ENCODE data around the gene HSD11B2. TPM values are rescaled to one million over a fixed set of nuclear protein-coding genes. Genes with fewer than 3 reads are reported as not detected.

HSD11B2 gene
- total and polyA plus RNA-seq, 4 donors, result 0.51 to 6.7 (median 2.2) TPM

GRCh38 chr16:67438098-67438791, 7.3 kb downstream of the HSD11B2 start:
- H3K4me1 ChIP-seq (ENCODE audit: control insufficient read depth in 4 of 4, insufficient read depth in 4 of 4, low read length in 3 of 4), result peaks cover 15 to 26% (median 21%) of the 10 kb centered on the region in 4 donors
- WGBS, result 96% methylated on average over 20 of the region's 20 CpGs
- no peak overlapping the region for H3K4me3 ChIP-seq (ENCODE audit: low read depth in 1 of 3, low read length in 3 of 3)
- no peak overlapping the region for H3K27ac ChIP-seq (ENCODE audit: low read depth in 1 of 2, low read length in 2 of 2)
- H3K36me3 ChIP-seq (ENCODE audit: control insufficient read depth in 4 of 4, insufficient read depth in 3 of 4, low read depth in 1 of 4, low read length in 3 of 4), result peaks cover 0 to 21% (median 10%) of the 10 kb centered on the region in 4 donors
- DNase-seq (ENCODE audit: low spot score), result no peak
- TF ChIP-seq YY1 (IDR thresholded peaks at IDR 0.05), result no peak
- TF ChIP-seq RXRA (IDR thresholded peaks at IDR 0.05), result no peak
- no peak overlapping the region for H3K9ac ChIP-seq (ENCODE audit: low read depth in 1 of 2, low read length in 2 of 2)
- H3K27me3 ChIP-seq (ENCODE audit: control insufficient read depth in 4 of 4, insufficient read depth in 4 of 4, low read length in 3 of 4), result no peaks in the 10 kb centered on the region
- H3K9me3 ChIP-seq (ENCODE audit: control insufficient read depth in 4 of 4, low read length in 3 of 4), result no peaks in the 10 kb centered on the region

GRCh38 chr16:67438824-67439393, 8.0 kb downstream of the HSD11B2 start:
- H3K36me3 ChIP-seq (ENCODE audit: control insufficient read depth in 4 of 4, insufficient read depth in 3 of 4, low read depth in 1 of 4, low read length in 3 of 4), result peaks cover 0 to 21% (median 10%) of the 10 kb centered on the region in 4 donors
- H3K27ac ChIP-seq (ENCODE audit: low read depth in 1 of 2, low read length in 2 of 2), result no peak overlapping the region
- no peak for TF ChIP-seq NR2F2 (IDR thresholded peaks at IDR 0.05)
- TF ChIP-seq MAX (IDR thresholded peaks at IDR 0.05), result no peak
- no peak for TF ChIP-seq JUND (IDR thresholded peaks at IDR 0.05)
- no peak for DNase-seq (ENCODE audit: low spot score)
- 94% methylated on average over 19 of the region's 19 CpGs for WGBS
- H3K9ac ChIP-seq (ENCODE audit: low read depth in 1 of 2, low read length in 2 of 2), result no peak overlapping the region
- no peaks in the 10 kb centered on the region for H3K27me3 ChIP-seq (ENCODE audit: control insufficient read depth in 4 of 4, insufficient read depth in 4 of 4, low read length in 3 of 4)
- no peaks in the 10 kb centered on the region for H3K9me3 ChIP-seq (ENCODE audit: control insufficient read depth in 4 of 4, low read length in 3 of 4)
- peaks cover 19 to 33% (median 28%) of the 10 kb centered on the region in 4 donors for H3K4me1 ChIP-seq (ENCODE audit: control insufficient read depth in 4 of 4, insufficient read depth in 4 of 4, low read length in 3 of 4)
- H3K4me3 ChIP-seq (ENCODE audit: low read depth in 1 of 3, low read length in 3 of 3), result no peak overlapping the region

GRCh38 chr16:67441271-67441753, 10.4 kb downstream of the HSD11B2 start:
- H3K36me3 ChIP-seq (ENCODE audit: control insufficient read depth in 4 of 4, insufficient read depth in 3 of 4, low read depth in 1 of 4, low read length in 3 of 4), result peaks cover 2 to 21% (median 10%) of the 10 kb centered on the region in 4 donors
- H3K4me3 ChIP-seq (ENCODE audit: low read depth in 1 of 3, low read length in 3 of 3), result no peak overlapping the region
- peaks cover 32 to 57% (median 52%) of the 10 kb centered on the region in 4 donors for H3K4me1 ChIP-seq (ENCODE audit: control insufficient read depth in 4 of 4, insufficient read depth in 4 of 4, low read length in 3 of 4)
- no peaks in the 10 kb centered on the region for H3K9me3 ChIP-seq (ENCODE audit: control insufficient read depth in 4 of 4, low read length in 3 of 4)
- H3K27ac ChIP-seq (ENCODE audit: low read depth in 1 of 2, low read length in 2 of 2), result peak overlapping the region; percentile 4 to 20
- no peaks in the 10 kb centered on the region for H3K27me3 ChIP-seq (ENCODE audit: control insufficient read depth in 4 of 4, insufficient read depth in 4 of 4, low read length in 3 of 4)
- TF ChIP-seq NR2F2 (IDR thresholded peaks at IDR 0.05) (no peak), HNF4A (conservative IDR thresholded peaks at IDR 0.05) (peak in 1 of 2 donors; percentile 36), REST (IDR thresholded peaks at IDR 0.05) (no peak), ZBTB33 (IDR thresholded peaks at IDR 0.05) (no peak), HNF4G (IDR thresholded peaks at IDR 0.05) (no peak), EGR1 (IDR thresholded peaks at IDR 0.05; ENCODE audit: low read depth in 2 of 2) (peak in 1 of 2 donors; percentile 25), RAD21 (IDR thresholded peaks at IDR 0.05) (no peak), FOXA1 (IDR thresholded peaks at IDR 0.05) (no peak), ATF3 (IDR thresholded peaks at IDR 0.05) (no peak), MAX (IDR thresholded peaks at IDR 0.05) (no peak), CTCF (IDR thresholded peaks at IDR 0.05; ENCODE audit: low read depth, low read length, missing input control) (no peak), YY1 (IDR thresholded peaks at IDR 0.05) (no peak), SP1 (IDR thresholded peaks at IDR 0.05) (no peak), GABPA (IDR thresholded peaks at IDR 0.05 in 1 of 2, conservative IDR thresholded peaks at IDR 0.05 in 1 of 2) (no peak), RXRA (IDR thresholded peaks at IDR 0.05) (peak in 1 of 2 donors; percentile 65), FOXA2 (IDR thresholded peaks at IDR 0.05) (no peak), JUND (IDR thresholded peaks at IDR 0.05) (no peak), TAF1 (conservative IDR thresholded peaks at IDR 0.05) (no peak)
- no peak overlapping the region for H3K9ac ChIP-seq (ENCODE audit: low read depth in 1 of 2, low read length in 2 of 2)
- DNase-seq (ENCODE audit: low spot score), result no peak
- 28% methylated on average over 17 of the region's 17 CpGs for WGBS
